ENCODE measurements around the gene DHX57. TPM values are rescaled to one million over a fixed set of nuclear protein-coding genes. Genes with fewer than 3 reads are reported as not detected.

Gene DHX57
- total and polyA plus RNA-seq, 12 donors: 6.0 to 12.4 (median 9.7) TPM

DNA sequence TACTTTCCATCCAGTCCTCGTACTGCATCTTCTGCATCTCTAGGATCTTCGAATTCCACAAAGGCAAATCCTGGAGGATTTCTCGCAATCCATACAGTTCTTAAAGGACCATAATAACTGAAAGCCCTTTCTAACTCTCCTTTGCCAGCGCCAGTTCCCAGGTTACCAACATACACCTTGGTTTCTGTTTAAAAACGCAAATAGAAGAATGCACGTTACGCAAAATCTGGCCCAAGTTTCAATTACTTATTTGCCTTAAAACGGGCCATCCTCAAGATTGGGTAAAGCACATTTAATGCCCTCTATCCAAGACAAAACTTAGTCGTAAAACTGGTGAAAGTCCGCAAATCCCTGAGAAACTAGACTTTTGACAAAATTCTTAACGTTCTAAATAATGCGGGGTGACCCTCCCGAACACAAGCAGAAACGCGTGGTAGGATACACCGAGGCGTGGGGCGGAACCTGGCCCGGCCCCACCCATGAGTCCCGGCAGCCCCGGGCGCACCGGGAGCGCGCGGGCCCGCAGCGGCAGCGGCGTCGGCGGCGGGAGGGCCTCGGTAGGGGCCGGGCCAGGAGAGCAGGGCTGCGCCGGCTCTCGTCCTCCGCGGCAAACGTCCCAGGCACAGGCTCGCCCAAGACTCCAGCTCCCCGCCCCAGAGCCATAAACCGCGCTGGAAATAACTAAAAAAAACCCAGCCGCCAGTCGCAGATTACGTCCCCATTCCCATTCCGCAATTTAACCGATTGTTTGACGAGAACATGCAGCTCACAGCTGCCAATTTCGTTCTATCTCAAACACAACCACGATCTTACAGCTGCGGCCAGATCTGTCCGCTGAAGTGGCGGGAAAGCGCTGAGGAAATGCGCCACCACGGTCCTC, 125.5 kb downstream of the DHX57 start:
- Histone ChIP-seq H3K36me3 (peaks cover 0 to 49% (median 38%) of the 10 kb centered on the region in 9 donors), H3K4me3 (peak overlapping the region; percentile 64 to 94 (median 85)), H3K9me3 (no peaks in the 10 kb centered on the region), H3K27me3 (no peaks in the 10 kb centered on the region), H3K27ac (peak overlapping the region; percentile 90 to 100 (median 98)), H3K4me1 (peaks cover 8 to 68% (median 47%) of the 10 kb centered on the region in 9 donors)
- DNase-seq (peak; percentile 61 to 65), ATAC-seq (peak; percentile 72 to 86 (median 78))
- TF ChIP-seq, protein P1, sequence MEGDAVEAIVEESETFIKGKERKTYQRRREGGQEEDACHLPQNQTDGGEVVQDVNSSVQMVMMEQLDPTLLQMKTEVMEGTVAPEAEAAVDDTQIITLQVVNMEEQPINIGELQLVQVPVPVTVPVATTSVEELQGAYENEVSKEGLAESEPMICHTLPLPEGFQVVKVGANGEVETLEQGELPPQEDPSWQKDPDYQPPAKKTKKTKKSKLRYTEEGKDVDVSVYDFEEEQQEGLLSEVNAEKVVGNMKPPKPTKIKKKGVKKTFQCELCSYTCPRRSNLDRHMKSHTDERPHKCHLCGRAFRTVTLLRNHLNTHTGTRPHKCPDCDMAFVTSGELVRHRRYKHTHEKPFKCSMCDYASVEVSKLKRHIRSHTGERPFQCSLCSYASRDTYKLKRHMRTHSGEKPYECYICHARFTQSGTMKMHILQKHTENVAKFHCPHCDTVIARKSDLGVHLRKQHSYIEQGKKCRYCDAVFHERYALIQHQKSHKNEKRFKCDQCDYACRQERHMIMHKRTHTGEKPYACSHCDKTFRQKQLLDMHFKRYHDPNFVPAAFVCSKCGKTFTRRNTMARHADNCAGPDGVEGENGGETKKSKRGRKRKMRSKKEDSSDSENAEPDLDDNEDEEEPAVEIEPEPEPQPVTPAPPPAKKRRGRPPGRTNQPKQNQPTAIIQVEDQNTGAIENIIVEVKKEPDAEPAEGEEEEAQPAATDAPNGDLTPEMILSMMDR (IDR thresholded peaks at IDR 0.05): no peak
- whole genome bisulfite sequencing, 2 donors: 0% methylated on average over 59 of the region's 59 CpGs
- intact Hi-C loops (cut with DNase I): loop anchor here in 1 of 10 donors (2.0 kb wide), 1 partner anchor 147 kb away; the partner anchor contains the start of gene HNRNPLL

DNA sequence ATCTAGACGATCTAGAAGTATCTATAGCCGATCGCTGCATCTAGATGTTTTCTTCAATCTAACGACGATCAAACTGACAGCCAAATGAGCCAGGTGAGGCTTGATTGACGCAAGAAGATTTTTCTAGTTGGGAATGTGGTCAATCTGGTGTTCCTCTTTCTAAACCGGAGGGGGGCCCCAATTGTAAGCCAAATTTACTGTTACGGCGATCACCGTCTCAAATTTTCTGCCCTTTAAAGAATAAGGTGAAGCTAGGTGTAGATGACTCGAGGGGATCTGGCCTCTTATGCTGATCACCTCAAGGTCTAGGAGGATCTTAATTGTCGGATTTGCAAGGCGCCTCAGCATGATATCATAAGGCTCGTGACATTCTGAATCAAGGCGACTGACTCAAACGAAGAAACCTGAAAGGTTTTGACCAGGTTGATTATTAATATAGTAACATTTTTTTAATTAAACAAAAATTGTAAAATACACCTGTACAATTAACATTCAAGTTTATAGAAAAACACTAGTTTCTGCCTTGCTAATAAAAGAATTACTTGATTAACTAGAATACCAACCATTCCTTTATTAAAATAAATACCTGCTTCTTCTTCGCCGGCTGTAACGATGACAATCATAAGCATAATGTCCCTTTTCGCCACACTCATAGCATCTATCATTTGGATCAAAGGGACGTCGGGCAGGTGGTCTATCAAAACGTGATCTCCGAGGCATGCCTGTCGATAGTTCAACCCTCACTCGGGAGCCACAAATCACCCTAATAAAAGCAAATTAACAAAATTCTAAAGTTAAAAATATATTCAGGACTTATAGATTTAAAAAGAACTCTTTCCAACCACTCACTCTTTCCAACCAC, 126.6 kb downstream of the DHX57 start:
- Histone ChIP-seq H3K9me3 (no peaks in the 10 kb centered on the region), H3K27me3 (no peaks in the 10 kb centered on the region), H3K36me3 (peaks cover 0 to 60% (median 47%) of the 10 kb centered on the region in 9 donors), H3K4me1 (peaks cover 8 to 73% (median 53%) of the 10 kb centered on the region in 9 donors), H3K4me3 (peak overlapping the region; percentile 64 to 94 (median 85)), H3K27ac (peak overlapping the region in 5 of 10 donors; percentile 90 to 100 (median 99))
- DNase-seq (no peak), ATAC-seq (no peak)
- TF ChIP-seq, protein P1 (IDR thresholded peaks at IDR 0.05): no peak
- WGBS, 2 donors: 58 to 65% methylated on average over 26 of the region's 26 CpGs
- intact Hi-C loops (cut with DNase I): loop anchor here in 2 of 10 donors (5.0 to 10.0 kb wide), 3 partner anchors 147 to 434 kb away; partner anchors contain the start of gene HNRNPLL (in 1 of the 2)

DNA sequence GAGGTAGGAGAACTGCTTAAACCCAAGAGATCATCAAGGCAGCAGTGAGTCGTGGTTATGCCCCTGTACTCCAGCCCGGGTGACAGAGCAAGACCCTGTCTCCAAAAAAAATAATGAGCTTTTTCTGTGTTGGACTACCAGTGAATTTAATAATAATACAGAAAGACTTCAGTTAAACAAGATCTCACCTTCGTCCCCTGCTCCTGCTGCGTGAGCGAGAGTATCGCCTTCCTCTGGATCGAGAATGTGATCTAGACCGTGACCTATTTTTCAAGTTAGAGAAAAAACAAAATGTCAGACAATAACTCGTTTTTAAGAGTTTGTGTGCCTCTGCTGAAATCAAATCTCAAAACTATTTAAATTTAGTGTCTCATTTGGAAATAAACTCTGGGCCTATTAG, 127.3 kb downstream of the DHX57 start:
- H3K27ac ChIP-seq: peak overlapping the region in 1 of 10 donors; percentile 10
- 85 to 92% methylated on average over 9 of the region's 9 CpGs for WGBS, 2 donors
- intact Hi-C loops (cut with DNase I): loop anchor here in 2 of 10 donors (5.0 to 10.0 kb wide), 3 partner anchors 146 to 434 kb away; partner anchors contain the start of gene HNRNPLL (in 1 of the 2)
- H3K36me3 ChIP-seq: peaks cover 0 to 68% (median 52%) of the 10 kb centered on the region in 9 donors
- no peak for DNase-seq
- TF ChIP-seq, protein P1 (IDR thresholded peaks at IDR 0.05): no peak
- H3K4me1 ChIP-seq: peaks cover 8 to 72% (median 61%) of the 10 kb centered on the region in 9 donors
- no peaks in the 10 kb centered on the region for H3K9me3 ChIP-seq
- ATAC-seq: no peak
- no peaks in the 10 kb centered on the region for H3K27me3 ChIP-seq
- H3K4me3 ChIP-seq: peak overlapping the region in 1 of 10 donors; percentile 94

Data from heart right ventricle (tissue), 16 donors.